Measurements from ENCODE around the gene BDKRB2.

Gene BDKRB2

DNA sequence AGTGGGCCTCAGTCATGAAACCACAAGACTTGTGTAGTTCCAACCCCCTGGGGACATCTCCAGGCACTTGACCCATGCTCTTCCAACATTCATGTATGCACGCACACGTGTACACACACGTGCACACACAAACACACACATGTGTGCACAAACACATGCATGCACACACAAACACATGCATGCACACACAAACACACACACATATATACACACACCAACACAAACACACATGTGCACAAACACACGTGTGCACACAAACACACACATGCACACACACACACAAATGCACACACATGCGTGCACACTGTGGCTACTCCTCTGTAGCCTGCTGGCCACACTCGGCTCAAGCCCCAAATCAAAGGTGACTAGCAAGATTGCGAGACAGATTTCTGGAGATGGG lies 22.8 kb downstream of the BDKRB2 start:
- no peaks in the 10 kb centered on the region for H3K27me3 ChIP-seq (ENCODE audit: insufficient read depth, low read length)
- no peaks in the 10 kb centered on the region for H3K36me3 ChIP-seq (ENCODE audit: insufficient read depth, low read length)
- H3K4me1 ChIP-seq (ENCODE audit: control insufficient read depth, insufficient read depth, low read length, unreplicated experiment): peaks cover 4% of the 10 kb centered on the region
- H3K79me2 ChIP-seq (ENCODE audit: control insufficient read depth, insufficient read depth, low read length, unreplicated experiment): no peaks in the 10 kb centered on the region
- H3K4me3 ChIP-seq (ENCODE audit: low read depth, low read length): no peak overlapping the region
- no peak overlapping the region for H3K27ac ChIP-seq (ENCODE audit: low read depth, low read length)
- no peak overlapping the region for H2AFZ ChIP-seq (ENCODE audit: low read length, unreplicated experiment)

GRCh38 chr14:96229315-96229714 lies 24.7 kb downstream of the BDKRB2 start:
- peaks cover 10% of the 10 kb centered on the region for H3K4me1 ChIP-seq (ENCODE audit: control insufficient read depth, insufficient read depth, low read length, unreplicated experiment)
- no peak overlapping the region for H2AFZ ChIP-seq (ENCODE audit: low read length, unreplicated experiment)
- no peaks in the 10 kb centered on the region for H3K79me2 ChIP-seq (ENCODE audit: control insufficient read depth, insufficient read depth, low read length, unreplicated experiment)
- no peaks in the 10 kb centered on the region for H3K36me3 ChIP-seq (ENCODE audit: insufficient read depth, low read length)
- H3K4me3 ChIP-seq (ENCODE audit: low read depth, low read length): no peak overlapping the region
- no peaks in the 10 kb centered on the region for H3K27me3 ChIP-seq (ENCODE audit: insufficient read depth, low read length)
- no peak overlapping the region for H3K27ac ChIP-seq (ENCODE audit: low read depth, low read length)

GRCh38 chr14:96231056-96231455 lies 26.4 kb downstream of the BDKRB2 start:
- Histone ChIP-seq H3K4me1 (ENCODE audit: control insufficient read depth, insufficient read depth, low read length, unreplicated experiment) (peaks cover 11% of the 10 kb centered on the region), H2AFZ (ENCODE audit: low read length, unreplicated experiment) (no peak overlapping the region), H3K27me3 (ENCODE audit: insufficient read depth, low read length) (no peaks in the 10 kb centered on the region), H3K36me3 (ENCODE audit: insufficient read depth, low read length) (no peaks in the 10 kb centered on the region), H3K27ac (ENCODE audit: low read depth, low read length) (no peak overlapping the region), H3K79me2 (ENCODE audit: control insufficient read depth, insufficient read depth, low read length, unreplicated experiment) (no peaks in the 10 kb centered on the region), H3K4me3 (ENCODE audit: low read depth, low read length) (no peak overlapping the region)

DNA sequence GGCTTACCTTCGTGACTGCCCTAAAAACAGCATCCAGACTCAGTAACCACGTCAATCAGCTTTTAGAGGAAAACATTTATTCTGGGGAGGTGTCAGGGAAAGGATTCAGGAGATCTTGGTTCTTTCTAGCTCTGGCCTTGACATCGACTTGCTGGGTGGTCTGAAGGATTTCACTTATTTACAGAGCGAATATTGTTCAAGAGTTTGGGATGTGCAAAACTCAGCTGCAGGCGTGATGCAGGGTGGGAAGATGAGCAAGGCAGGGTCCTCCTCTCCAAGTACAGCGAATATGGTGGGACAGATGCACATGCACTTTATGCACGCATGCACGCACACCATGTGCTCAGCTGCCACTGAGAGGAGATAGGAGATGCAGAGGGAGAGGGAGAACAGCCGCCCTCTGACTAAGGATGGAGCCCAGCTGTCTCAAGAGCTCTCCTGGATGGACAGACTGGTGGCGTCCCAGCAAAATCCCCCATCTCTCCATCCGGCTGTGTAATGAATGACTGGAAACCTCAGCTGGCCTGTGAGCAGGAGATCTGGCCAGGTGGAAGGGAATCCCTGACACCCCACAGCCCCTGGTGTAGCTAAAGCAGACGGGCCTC lies 27.0 kb downstream of the BDKRB2 start:
- Histone ChIP-seq H2AFZ (ENCODE audit: low read length, unreplicated experiment) (no peak overlapping the region), H3K79me2 (ENCODE audit: control insufficient read depth, insufficient read depth, low read length, unreplicated experiment) (no peaks in the 10 kb centered on the region), H3K4me1 (ENCODE audit: control insufficient read depth, insufficient read depth, low read length, unreplicated experiment) (peaks cover 11% of the 10 kb centered on the region), H3K27ac (ENCODE audit: low read depth, low read length) (no peak overlapping the region), H3K36me3 (ENCODE audit: insufficient read depth, low read length) (no peaks in the 10 kb centered on the region), H3K4me3 (ENCODE audit: low read depth, low read length) (no peak overlapping the region), H3K27me3 (ENCODE audit: insufficient read depth, low read length) (no peaks in the 10 kb centered on the region)

- Histone ChIP-seq H2AFZ (ENCODE audit: low read length, unreplicated experiment) (no peak overlapping the region), H3K36me3 (ENCODE audit: insufficient read depth, low read length) (no peaks in the 10 kb centered on the region), H3K27me3 (ENCODE audit: insufficient read depth, low read length) (no peaks in the 10 kb centered on the region), H3K4me3 (ENCODE audit: low read depth, low read length) (no peak overlapping the region), H3K4me1 (ENCODE audit: control insufficient read depth, insufficient read depth, low read length, unreplicated experiment) (peaks cover 11% of the 10 kb centered on the region), H3K27ac (ENCODE audit: low read depth, low read length) (no peak overlapping the region), H3K79me2 (ENCODE audit: control insufficient read depth, insufficient read depth, low read length, unreplicated experiment) (no peaks in the 10 kb centered on the region)
Observed at GRCh38 chr14:96232506-96232905, 27.9 kb downstream of the BDKRB2 start.

GRCh38 chr14:96233661-96234060 lies 29.0 kb downstream of the BDKRB2 start:
- no peaks in the 10 kb centered on the region for H3K27me3 ChIP-seq (ENCODE audit: insufficient read depth, low read length)
- no peak overlapping the region for H3K27ac ChIP-seq (ENCODE audit: low read depth, low read length)
- H3K4me3 ChIP-seq (ENCODE audit: low read depth, low read length): no peak overlapping the region
- peaks cover 11% of the 10 kb centered on the region for H3K4me1 ChIP-seq (ENCODE audit: control insufficient read depth, insufficient read depth, low read length, unreplicated experiment)
- H3K36me3 ChIP-seq (ENCODE audit: insufficient read depth, low read length): no peaks in the 10 kb centered on the region
- H3K79me2 ChIP-seq (ENCODE audit: control insufficient read depth, insufficient read depth, low read length, unreplicated experiment): no peaks in the 10 kb centered on the region
- H2AFZ ChIP-seq (ENCODE audit: low read length, unreplicated experiment): no peak overlapping the region

GRCh38 chr14:96235426-96235825 lies 30.8 kb downstream of the BDKRB2 start:
- H3K27ac ChIP-seq (ENCODE audit: low read depth, low read length): no peak overlapping the region
- no peak overlapping the region for H2AFZ ChIP-seq (ENCODE audit: low read length, unreplicated experiment)
- no peaks in the 10 kb centered on the region for H3K36me3 ChIP-seq (ENCODE audit: insufficient read depth, low read length)
- peaks cover 11% of the 10 kb centered on the region for H3K4me1 ChIP-seq (ENCODE audit: control insufficient read depth, insufficient read depth, low read length, unreplicated experiment)
- H3K79me2 ChIP-seq (ENCODE audit: control insufficient read depth, insufficient read depth, low read length, unreplicated experiment): no peaks in the 10 kb centered on the region
- no peak overlapping the region for H3K4me3 ChIP-seq (ENCODE audit: low read depth, low read length)
- H3K27me3 ChIP-seq (ENCODE audit: insufficient read depth, low read length): no peaks in the 10 kb centered on the region

GRCh38 chr14:96237641-96238040 lies 33.0 kb downstream of the BDKRB2 start:
- peaks cover 11% of the 10 kb centered on the region for H3K4me1 ChIP-seq (ENCODE audit: control insufficient read depth, insufficient read depth, low read length, unreplicated experiment)
- no peaks in the 10 kb centered on the region for H3K79me2 ChIP-seq (ENCODE audit: control insufficient read depth, insufficient read depth, low read length, unreplicated experiment)
- no peak overlapping the region for H3K27ac ChIP-seq (ENCODE audit: low read depth, low read length)
- H2AFZ ChIP-seq (ENCODE audit: low read length, unreplicated experiment): no peak overlapping the region
- no peak overlapping the region for H3K4me3 ChIP-seq (ENCODE audit: low read depth, low read length)
- peaks cover 4% of the 10 kb centered on the region; the same call in 1 of the 2 replicates for H3K36me3 ChIP-seq (ENCODE audit: insufficient read depth, low read length)
- H3K27me3 ChIP-seq (ENCODE audit: insufficient read depth, low read length): no peaks in the 10 kb centered on the region

DNA sequence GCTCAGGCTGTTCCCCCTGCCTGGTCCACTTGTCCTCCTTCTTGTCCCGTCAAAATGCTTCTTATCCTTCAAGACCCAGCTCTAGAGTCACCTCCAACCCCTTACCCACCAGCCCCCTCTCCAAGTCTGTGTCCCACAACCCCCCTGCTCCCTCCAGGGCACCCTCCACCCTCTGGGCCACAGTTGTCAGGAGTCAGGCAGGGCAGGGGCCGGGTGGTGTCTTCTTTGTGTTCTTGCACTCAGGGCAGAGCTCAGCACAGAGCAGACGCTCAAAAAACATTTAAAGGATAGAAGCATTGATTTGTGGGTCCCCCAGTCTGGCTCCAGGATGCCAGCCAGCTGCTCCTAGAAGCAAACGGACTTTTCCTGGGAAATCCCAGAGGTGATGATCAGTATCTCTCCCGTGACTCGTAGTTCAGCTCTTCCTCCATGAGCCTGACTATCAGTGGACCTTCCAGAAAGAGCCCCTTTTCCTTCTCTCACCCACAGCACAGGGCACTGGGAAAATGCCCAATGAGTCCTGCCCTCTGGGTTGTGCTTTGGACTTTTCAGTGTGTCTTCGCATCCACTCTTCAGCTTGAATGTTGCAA lies 34.1 kb downstream of the BDKRB2 start:
- no peak overlapping the region for H3K27ac ChIP-seq (ENCODE audit: low read depth, low read length)
- no peak overlapping the region for H3K4me3 ChIP-seq (ENCODE audit: low read depth, low read length)
- peaks cover 10% of the 10 kb centered on the region for H3K4me1 ChIP-seq (ENCODE audit: control insufficient read depth, insufficient read depth, low read length, unreplicated experiment)
- H2AFZ ChIP-seq (ENCODE audit: low read length, unreplicated experiment): no peak overlapping the region
- no peaks in the 10 kb centered on the region for H3K79me2 ChIP-seq (ENCODE audit: control insufficient read depth, insufficient read depth, low read length, unreplicated experiment)
- H3K36me3 ChIP-seq (ENCODE audit: insufficient read depth, low read length): peaks cover 4% of the 10 kb centered on the region; the same call in 1 of the 2 replicates
- no peaks in the 10 kb centered on the region for H3K27me3 ChIP-seq (ENCODE audit: insufficient read depth, low read length)

DNA sequence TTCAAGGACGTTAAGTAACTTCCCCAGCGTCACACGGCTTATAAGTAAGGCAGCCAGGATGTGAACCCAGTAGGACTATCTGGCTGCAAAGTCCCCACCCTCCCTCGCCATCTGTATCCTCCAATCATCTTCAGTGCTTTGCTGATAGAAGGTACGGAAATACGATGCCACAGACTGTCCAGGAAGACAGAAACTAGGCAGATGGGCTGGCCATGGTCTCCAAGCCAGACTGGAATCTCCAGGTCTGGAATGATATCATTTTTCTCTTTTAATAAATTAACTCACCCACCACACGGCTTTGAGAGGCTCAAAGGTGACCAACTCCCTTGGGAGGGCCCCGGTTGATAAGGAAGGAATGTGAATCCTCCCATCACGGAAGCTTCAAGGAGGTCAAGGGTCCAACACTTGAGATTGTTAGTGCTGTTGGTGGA lies 35.1 kb downstream of the BDKRB2 start:
- Histone ChIP-seq H3K79me2 (ENCODE audit: control insufficient read depth, insufficient read depth, low read length, unreplicated experiment) (no peaks in the 10 kb centered on the region), H3K27me3 (ENCODE audit: insufficient read depth, low read length) (no peaks in the 10 kb centered on the region), H2AFZ (ENCODE audit: low read length, unreplicated experiment) (no peak overlapping the region), H3K27ac (ENCODE audit: low read depth, low read length) (no peak overlapping the region), H3K4me1 (ENCODE audit: control insufficient read depth, insufficient read depth, low read length, unreplicated experiment) (peaks cover under 1% of the 10 kb centered on the region), H3K36me3 (ENCODE audit: insufficient read depth, low read length) (peaks cover 4% of the 10 kb centered on the region; the same call in 1 of the 2 replicates), H3K4me3 (ENCODE audit: low read depth, low read length) (no peak overlapping the region)

DNA sequence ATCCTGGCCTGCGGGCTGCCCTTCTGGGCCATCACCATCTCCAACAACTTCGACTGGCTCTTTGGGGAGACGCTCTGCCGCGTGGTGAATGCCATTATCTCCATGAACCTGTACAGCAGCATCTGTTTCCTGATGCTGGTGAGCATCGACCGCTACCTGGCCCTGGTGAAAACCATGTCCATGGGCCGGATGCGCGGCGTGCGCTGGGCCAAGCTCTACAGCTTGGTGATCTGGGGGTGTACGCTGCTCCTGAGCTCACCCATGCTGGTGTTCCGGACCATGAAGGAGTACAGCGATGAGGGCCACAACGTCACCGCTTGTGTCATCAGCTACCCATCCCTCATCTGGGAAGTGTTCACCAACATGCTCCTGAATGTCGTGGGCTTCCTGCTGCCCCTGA lies 36.0 kb downstream of the BDKRB2 start:
- Histone ChIP-seq H3K27me3 (ENCODE audit: insufficient read depth, low read length) (no peaks in the 10 kb centered on the region), H3K4me1 (ENCODE audit: control insufficient read depth, insufficient read depth, low read length, unreplicated experiment) (no peaks in the 10 kb centered on the region), H3K36me3 (ENCODE audit: insufficient read depth, low read length) (peaks cover 4% of the 10 kb centered on the region; the same call in 1 of the 2 replicates), H3K4me3 (ENCODE audit: low read depth, low read length) (no peak overlapping the region), H3K27ac (ENCODE audit: low read depth, low read length) (no peak overlapping the region), H3K79me2 (ENCODE audit: control insufficient read depth, insufficient read depth, low read length, unreplicated experiment) (no peaks in the 10 kb centered on the region), H2AFZ (ENCODE audit: low read length, unreplicated experiment) (no peak overlapping the region)
